Head of caudate nucleus (tissue), 42 donors: ENCODE results near the gene NUDT14.

Source experiments
- DNase-seq, 42 donors: peaks; one replicate each; pipeline versions ENCODE4 v3.0.0 to v3.0.0-alpha.2; 2020 to 2021; ENCODE audit warnings: mixed read lengths in 7 of 42
- intact Hi-C: fragments of 100-400 bp; cut with DNase I; formaldehyde crosslinking; loops from one replicate; pipeline ENCODE4 v1.15.0; 2022

Gene NUDT14

GRCh38 chr14:105144026-105144665 lies 37.0 kb downstream of the NUDT14 start:
- intact Hi-C loops = no loop called here
- DNase-seq = peak in 2 of 42 donors; percentile 2 to 8

DNA sequence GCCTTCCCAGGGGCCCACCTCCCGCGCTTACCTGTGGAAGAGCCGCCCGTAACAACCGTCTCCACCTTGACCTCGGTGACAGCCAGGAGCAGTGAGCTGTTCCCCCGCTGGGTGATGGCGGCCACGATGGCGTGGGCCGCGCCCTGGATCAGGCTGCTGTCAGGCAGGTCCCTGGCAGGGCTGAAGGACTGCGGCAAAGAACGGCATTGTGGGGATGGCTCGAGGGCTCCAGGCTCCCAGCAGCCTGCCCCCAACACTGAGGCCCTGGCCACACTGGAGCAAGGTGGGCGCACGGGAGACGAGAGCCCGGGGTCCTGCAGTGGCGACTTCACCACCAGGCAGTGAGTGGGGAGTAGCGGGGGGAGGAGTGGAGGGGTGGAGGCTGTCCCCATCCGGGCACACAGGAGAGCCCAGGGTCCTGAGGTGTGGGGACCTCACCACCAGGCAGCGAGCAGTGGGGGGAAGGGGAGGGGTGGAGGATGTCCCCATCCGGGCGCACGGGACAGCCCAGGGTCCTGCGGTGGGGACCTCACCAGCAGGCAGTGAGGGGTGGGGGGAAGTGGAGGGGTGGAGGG lies 37.6 kb downstream of the NUDT14 start:
- intact Hi-C loops = no loop called here
- peak in 2 of 42 donors; percentile 4 to 5 for DNase-seq

DNA sequence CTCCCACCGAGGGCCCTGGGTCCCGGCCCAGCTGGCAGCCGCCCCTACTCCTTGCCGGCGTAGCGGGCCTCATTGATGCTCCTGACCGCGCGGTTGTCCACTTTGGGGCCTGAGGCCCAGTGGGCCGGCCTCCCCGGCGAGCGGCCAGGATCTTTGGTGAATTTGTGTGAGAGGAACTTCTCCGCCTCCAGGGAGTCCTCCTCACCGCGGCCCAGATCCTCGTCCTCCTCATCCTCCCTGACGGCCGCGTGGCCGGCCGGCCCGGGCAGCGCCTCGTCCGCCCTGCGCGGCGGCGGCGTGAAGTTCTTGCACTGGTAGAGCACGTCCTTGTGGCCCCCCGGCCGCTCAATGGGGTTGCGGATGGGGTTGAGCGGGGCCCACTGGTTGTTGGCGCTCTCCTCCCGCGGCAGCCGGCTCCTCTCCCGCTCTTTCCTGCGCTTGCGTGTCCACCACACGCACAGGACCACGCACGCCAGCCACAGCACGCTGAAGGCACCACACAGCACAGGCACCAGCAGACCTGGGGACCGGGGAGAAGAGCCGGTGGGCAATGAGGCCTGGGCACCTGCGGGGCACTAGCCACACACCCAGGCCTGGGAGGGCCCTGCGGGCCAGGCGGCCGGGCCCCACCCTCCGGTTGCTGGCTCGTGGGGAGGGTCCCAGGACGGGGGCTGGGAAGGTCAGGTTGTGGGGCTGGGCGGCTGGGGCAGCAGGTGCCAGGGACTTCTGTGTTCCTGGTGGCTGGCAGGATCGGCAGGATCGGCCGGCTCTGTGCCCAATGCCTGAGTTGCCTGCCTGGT lies 38.3 kb downstream of the NUDT14 start:
- intact Hi-C loops = no loop called here
- peak in 4 of 42 donors; percentile 3 to 15 (median 8) for DNase-seq

DNA sequence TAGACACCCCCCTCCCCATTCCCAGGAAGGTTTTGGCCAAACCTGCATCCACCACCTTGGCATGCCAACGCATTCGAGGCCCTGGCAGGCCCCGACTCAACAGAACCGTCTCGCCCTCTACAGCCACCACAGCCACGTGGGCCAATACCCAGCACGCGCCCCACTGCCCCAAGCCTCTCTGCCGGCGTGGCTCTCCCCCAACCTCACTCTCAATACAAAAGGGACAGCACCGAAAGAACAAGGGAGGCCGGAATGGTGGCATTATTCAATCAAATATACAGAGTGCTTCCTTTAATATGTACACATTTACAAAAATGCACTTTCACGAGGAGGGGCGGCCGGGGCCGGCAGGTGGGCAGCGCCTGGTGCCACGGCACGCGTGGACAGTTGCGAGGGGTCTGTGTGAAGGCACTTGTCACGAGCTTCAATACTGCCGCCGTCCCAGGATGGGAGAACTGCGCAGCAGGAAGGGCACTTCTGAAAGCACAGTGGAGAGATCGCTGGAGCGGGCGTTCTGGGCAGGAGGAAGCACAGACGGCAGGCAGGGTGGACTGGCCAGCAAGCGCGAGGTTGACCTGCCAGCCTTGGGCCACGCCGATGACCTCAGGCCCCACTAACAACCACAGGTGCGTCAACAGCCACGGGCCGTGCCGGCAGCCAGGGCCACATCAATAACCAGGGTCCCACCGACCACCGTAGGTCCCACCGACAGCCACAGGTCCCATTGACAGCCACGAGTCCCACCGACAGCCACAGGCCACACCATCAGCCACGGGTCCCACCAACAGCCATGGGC lies 39.4 kb downstream of the NUDT14 start:
- DNase-seq = peak in 4 of 42 donors; percentile 3 to 15 (median 7)
- intact Hi-C loops = no loop called here

DNA sequence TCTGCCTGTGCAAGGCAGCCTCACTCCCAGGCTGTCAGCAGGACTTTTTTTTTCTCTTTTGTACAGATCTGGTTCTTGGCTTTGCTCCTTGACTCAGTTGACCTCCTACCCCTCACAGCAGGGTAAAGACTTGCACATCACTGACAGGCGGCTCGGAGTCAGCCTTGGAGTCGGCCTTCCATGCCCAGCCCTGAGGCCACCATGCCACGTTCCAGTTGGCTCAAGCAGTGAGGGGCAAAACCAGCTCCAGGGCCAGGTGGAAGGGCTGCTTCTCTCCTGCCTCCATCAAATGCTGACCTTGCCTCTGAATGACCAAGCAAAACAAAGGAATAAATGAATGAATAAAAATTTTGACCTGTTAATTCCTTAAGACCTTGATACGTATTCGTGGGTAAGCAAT lies 40.1 kb downstream of the NUDT14 start:
- intact Hi-C loops = no loop called here
- DNase-seq = peak in 2 of 42 donors; percentile 10 to 13

GRCh38 chr14:105140581-105140980 lies 40.5 kb downstream of the NUDT14 start:
- no peak for DNase-seq
- intact Hi-C loops = no loop called here

DNA sequence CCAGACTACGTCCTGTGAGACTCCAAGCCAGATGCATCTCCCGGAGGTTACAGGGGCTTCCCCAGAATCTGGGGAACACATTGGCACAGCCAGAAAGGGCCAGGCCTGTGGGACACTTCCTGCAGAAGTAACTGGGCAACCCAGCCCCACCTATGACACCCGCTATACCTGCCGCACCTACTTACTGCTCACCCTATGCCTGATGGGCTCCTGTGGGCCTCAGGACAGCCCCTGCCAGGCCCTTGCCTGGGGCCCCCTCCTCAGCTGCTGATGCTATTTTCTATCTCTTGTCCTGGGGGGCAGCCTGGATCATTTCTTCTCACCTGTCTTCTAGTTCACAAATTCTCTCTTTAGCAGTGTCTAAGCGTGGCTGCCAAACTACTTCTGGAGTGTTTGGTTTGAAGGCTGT lies 41.3 kb downstream of the NUDT14 start:
- peak in 1 of 42 donors; percentile 12 for DNase-seq
- intact Hi-C loops = no loop called here

DNA sequence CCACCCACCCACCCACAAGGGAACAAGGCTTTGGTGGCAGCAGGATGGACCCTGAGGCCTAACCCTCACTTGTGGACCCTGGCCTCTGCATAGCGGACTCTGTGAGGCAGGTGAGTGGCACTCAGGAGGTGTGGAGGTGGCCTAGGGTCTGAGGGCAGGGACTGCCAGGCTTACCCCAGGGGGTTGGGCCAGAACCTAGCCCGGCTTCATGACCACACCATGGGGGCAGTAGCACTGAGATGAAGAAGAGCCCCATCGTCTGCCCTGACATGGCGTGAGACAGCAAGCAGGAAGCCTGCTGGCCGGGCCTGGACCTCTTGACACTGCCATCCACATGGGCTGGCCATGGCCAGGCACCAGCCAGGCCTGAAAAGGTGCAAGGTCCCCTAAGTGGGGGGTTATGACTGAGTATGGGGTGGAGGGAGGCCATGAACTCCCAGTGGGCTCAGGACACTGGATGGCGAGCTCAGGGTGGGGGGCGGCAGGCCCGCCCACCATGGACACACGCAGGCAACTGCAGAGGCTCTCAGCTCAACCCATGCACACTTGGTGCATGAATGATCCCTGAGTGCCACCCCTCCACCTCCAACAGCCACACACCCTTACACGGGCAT lies 41.8 kb downstream of the NUDT14 start:
- DNase-seq = peak in 2 of 42 donors; percentile 4 to 13
- intact Hi-C loops = no loop called here

DNA sequence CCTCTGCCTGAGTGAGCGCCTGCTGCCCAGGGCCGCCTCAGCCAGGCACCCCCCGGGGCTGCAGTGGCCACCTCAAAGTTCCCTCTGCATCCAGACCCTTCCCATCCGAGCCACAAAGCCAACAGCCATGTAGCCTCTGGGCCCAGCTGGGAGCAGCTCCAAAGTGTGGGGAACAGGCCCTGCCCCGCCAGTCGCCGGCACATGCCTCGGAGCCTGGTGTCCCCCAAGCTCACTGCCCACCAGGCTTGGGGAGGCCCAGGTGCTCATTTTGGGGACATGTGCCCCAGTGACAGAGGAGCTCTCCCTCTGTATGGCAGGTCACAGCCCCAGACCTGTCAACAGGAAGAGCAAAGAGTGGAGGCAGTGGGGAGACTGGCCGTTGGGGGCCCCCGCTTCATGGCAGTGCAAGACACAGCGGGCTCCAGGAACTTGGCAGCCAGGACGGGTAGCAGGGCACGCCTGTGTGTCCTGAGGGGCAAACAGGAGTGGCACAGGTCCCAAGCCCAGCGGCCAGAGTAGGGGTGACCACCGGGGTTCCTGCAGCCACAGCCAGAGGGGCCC lies 42.5 kb downstream of the NUDT14 start:
- intact Hi-C loops = no loop called here
- DNase-seq = peak in 4 of 42 donors; percentile 6 to 25 (median 19)

- DNase-seq = peak in 3 of 42 donors; percentile 9 to 25 (median 23)
- intact Hi-C loops = no loop called here
Observed at GRCh38 chr14:105138021-105138541, 43.0 kb downstream of the NUDT14 start.

DNA sequence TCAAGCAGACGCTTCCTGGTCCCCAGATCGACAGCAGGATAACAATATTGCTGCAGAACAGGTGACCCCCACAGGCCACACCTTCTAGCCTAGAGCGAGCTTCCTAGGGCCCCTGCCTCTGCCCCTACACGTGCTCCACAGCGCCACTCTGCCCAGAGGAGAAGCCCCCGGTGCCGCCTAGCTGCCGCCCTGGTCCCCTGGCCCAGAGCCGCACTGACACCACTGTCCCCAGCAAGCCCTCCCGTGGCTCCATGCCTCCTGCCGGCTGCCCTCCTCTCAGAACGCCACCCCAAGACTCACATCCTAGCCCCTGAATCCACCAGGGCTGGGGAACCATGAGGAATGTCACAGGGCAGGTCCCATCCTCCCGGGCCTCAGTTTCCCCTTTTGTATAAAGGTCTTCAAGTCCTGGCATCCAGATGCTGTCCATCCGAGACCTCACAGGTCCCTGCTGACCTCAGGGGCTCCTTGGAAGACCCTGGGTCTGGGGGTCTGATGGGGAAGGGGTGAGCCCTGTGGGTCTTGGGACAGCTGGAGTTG lies 43.6 kb downstream of the NUDT14 start:
- DNase-seq = peak in 4 of 42 donors; percentile 1 to 14 (median 8)
- intact Hi-C loops = no loop called here

- peak in 5 of 42 donors; percentile 10 to 41 (median 11) for DNase-seq
- intact Hi-C loops = no loop called here
Observed at GRCh38 chr14:105136401-105137322, 44.5 kb downstream of the NUDT14 start.

DNA sequence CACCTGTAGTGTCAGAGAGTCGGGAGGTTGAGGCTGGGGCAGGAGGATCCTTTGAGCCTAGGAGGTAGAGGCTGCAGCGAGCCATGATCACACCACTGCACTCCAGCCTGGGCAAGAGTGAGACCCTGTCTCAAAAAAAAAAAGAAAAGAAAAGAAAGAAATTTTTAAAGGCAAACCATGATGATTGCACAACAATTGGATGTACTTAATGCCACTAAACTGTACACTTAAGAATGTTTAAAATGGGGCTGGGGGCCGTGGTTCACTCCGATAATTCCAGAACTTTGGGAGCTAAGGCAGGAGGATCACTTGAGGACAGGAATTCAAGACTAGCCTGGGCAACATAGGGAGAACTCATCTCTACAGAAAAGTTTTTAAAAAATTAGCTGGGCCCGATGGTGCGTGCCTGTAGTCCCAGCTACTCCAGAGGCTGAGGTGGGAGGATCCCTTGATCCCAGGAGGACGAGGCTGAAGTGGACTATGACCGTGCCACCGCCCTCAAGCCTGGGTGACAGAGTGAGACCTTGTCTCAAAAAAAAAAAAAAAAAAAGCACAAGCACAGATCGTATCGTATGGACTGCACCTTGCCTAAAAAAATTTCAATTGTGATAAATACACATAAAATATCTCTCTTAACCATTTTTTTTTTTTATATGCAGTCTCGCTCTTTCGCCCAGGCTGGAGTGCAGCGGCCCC lies 45.3 kb downstream of the NUDT14 start:
- intact Hi-C loops = no loop called here
- DNase-seq = peak in 5 of 42 donors; percentile 9 to 14 (median 11)

GRCh38 chr14:105132921-105133654 lies 48.0 kb downstream of the NUDT14 start:
- intact Hi-C loops = no loop called here
- DNase-seq = peak in 1 of 42 donors; percentile 3

GRCh38 chr14:105131241-105131640 lies 49.9 kb downstream of the NUDT14 start:
- intact Hi-C loops = no loop called here
- no peak for DNase-seq

- intact Hi-C loops = no loop called here
- DNase-seq = peak in 4 of 42 donors; percentile 3 to 18 (median 8)
Observed at GRCh38 chr14:105128059-105128458, 53.1 kb downstream of the NUDT14 start.
